GM23248 (cell line): ENCODE results near the gene ITGB6. TPM values are rescaled to one million over a fixed set of nuclear protein-coding genes. Genes with fewer than 3 reads are reported as not detected.

Experiments
- DNase-seq: peaks from one replicate; pipeline ENCODE4 v3.0.0-alpha.2; 2015
- H2AFZ ChIP-seq: fragments of 200-600 bp; sonication (generic); 2 replicates; pipeline ENCODE4 v1.6.1; 2016; ENCODE audit warnings: antibody characterized with exemption
- H3F3A ChIP-seq: fragments of 200-600 bp; sonication (generic); 2 replicates; pipeline ENCODE4 v1.6.1; 2016; ENCODE audit warnings: mild to moderate bottlenecking, antibody characterized with exemption, mixed run types; ENCODE audit not compliant: insufficient read depth
- H3K27ac ChIP-seq: fragments of 200-600 bp; sonication (generic); 2 replicates; pipeline ENCODE4 v1.5.1; 2016; ENCODE audit warnings: mild to moderate bottlenecking
- H3K27me3 ChIP-seq: fragments of 200-600 bp; sonication (generic); replicated peaks from 2 replicates; pipeline ENCODE4 v1.6.1; 2016; ENCODE audit warnings: mild to moderate bottlenecking; ENCODE audit not compliant: insufficient read depth
- H3K36me3 ChIP-seq: fragments of 200-600 bp; sonication (generic); 2 replicates; pipeline ENCODE4 v1.6.1; 2016; ENCODE audit warnings: low read depth, mild to moderate bottlenecking
- H3K4me1 ChIP-seq: fragments of 200-600 bp; sonication (generic); 2 replicates; pipeline ENCODE4 v1.6.1; 2016; ENCODE audit warnings: mild to moderate bottlenecking; ENCODE audit not compliant: insufficient read depth
- H3K4me2 ChIP-seq: fragments of 200-600 bp; sonication (generic); one replicate; pipeline ENCODE4 v1.6.1; 2016; ENCODE audit warnings: mild to moderate bottlenecking; ENCODE audit not compliant: unreplicated experiment
- H3K4me3 ChIP-seq: fragments of 200-600 bp; sonication (generic); 2 replicates; pipeline ENCODE4 v1.5.1; 2016; ENCODE audit warnings: mild to moderate bottlenecking
- H3K79me2 ChIP-seq: fragments of 200-600 bp; sonication (generic); 2 replicates; pipeline ENCODE4 v1.6.1; 2016; ENCODE audit warnings: mild to moderate bottlenecking; ENCODE audit not compliant: insufficient read depth
- H3K9ac ChIP-seq: fragments of 200-600 bp; sonication (generic); 2 replicates; pipeline ENCODE4 v1.6.1; 2016; ENCODE audit warnings: mild to moderate bottlenecking
- H3K9me2 ChIP-seq: fragments of 200-600 bp; sonication (generic); 2 replicates; pipeline ENCODE4 v1.6.1; 2016; ENCODE audit warnings: mixed run types, mild to moderate bottlenecking, moderate library complexity; ENCODE audit not compliant: insufficient read depth
- H3K9me3 ChIP-seq: fragments of 200-600 bp; sonication (generic); one replicate; pipeline ENCODE4 v1.6.1; 2017; ENCODE audit warnings: low read depth
- H4K20me1 ChIP-seq: fragments of 200-600 bp; sonication (generic); 2 replicates; pipeline ENCODE4 v1.6.0; 2016; ENCODE audit not compliant: insufficient read depth
- EZH2 ChIP-seq: fragments of 200-600 bp; sonication (generic); IDR thresholded peaks from 2 replicates; pipeline ENCODE4 v1.6.1; 2018; ENCODE audit warnings: antibody characterized with exemption, mild to moderate bottlenecking; ENCODE audit not compliant: insufficient read depth, poor library complexity, severe bottlenecking
- EZH2phosphoT487 ChIP-seq: fragments of 200-600 bp; sonication (generic); IDR thresholded peaks from 2 replicates; pipeline ENCODE4 v1.6.1; 2018; ENCODE audit warnings: antibody characterized with exemption, moderate library complexity, mild to moderate bottlenecking, low read depth; ENCODE audit not compliant: insufficient read depth
- WGBS, 2 experiments: methylation state at CpG; one replicate each; pipeline ENCODE4 v1.1.6; 2015 to 2017; ENCODE audit warnings: low lambda C conversion rate in 2 of 2, low coverage in 1 of 2; ENCODE audit errors: missing lambda C conversion rate in 2 of 2; 5-methylcytosine and 5-hydroxymethylcytosine counted together
- in situ Hi-C: fragments of 300-500 bp; cut with MboI; formaldehyde crosslinking; loops from 2 replicates; pipeline ENCODE4 v1.15.0; 2020
- polyA plus RNA-seq: library from polyadenylated mRNA; unstranded; fragments of >200 nt; fragmentation: Nextera tagmentation; extraction: Ambion mirVana; gene quantifications from 2 replicates; pipeline ENCODE4 v1.2.1, GENCODE V29; 2016
- total RNA-seq: library from RNA; depleted of rRNA; stranded (reverse); fragments of >200 nt; shearing (Covaris generic); gene quantifications from 2 replicates; pipeline ENCODE4 v1.2.3, GENCODE V29; 2014

ITGB6 gene
- total and polyA plus RNA-seq, 2 experiments from 2014 or later, result 0.05 TPM; not detected in 1

GRCh38 chr2:160063271-160063670 lies 136.8 kb downstream of the ITGB6 start:
- Histone ChIP-seq H3F3A (0 out of 2 replicates have a peak, but pooled peaks cover 9% of the 10 kb centered on the region), H3K27me3 (no peaks in the 10 kb centered on the region), H3K9me3 (no peaks in the 10 kb centered on the region), H3K36me3 (no peaks in the 10 kb centered on the region), H3K4me1 (peaks cover 7% of the 10 kb centered on the region; the same call in 1 of the 2 replicates), H4K20me1 (no peaks in the 10 kb centered on the region), H3K4me2 (peak overlapping the region; percentile 68), H3K4me3 (peak overlapping the region; percentile 77), H3K9ac (0 out of 2 replicates have a peak overlapping the region, but pooled peaks have one; percentile 74), H2AFZ (peak overlapping the region; percentile 95), H3K27ac (no peak overlapping the region), H3K79me2 (peaks cover 27% of the 10 kb centered on the region), H3K9me2 (no peaks in the 10 kb centered on the region)
- WGBS, 2 experiments, result 30 to 38% methylated on average over 5 of the region's 5 CpGs
- no peak for TF ChIP-seq EZH2
- TF ChIP-seq EZH2phosphoT487, result no peak
- in situ Hi-C loops, result no loop called here
- peak; percentile 30 for DNase-seq

- in situ Hi-C loops, result no loop called here
- H3F3A ChIP-seq, result 0 out of 2 replicates have a peak, but pooled peaks cover 9% of the 10 kb centered on the region
- H3K27me3 ChIP-seq, result no peaks in the 10 kb centered on the region
- H3K36me3 ChIP-seq, result no peaks in the 10 kb centered on the region
- no peaks in the 10 kb centered on the region for H4K20me1 ChIP-seq
- peak within 1 kb of the TSS; percentile 68 for H3K4me2 ChIP-seq
- WGBS, 2 experiments, result 0 to 1% methylated on average over 27 to 32 of the region's 52 CpGs
- peak within 1 kb of the TSS; percentile 74 for H3K9ac ChIP-seq
- TF ChIP-seq EZH2phosphoT487, result no peak
- TF ChIP-seq EZH2, result no peak
- peaks cover 35% of the 10 kb centered on the region for H3K79me2 ChIP-seq
- no peak within 1 kb of the TSS for H3K27ac ChIP-seq
- no peaks in the 10 kb centered on the region for H3K9me3 ChIP-seq
- H3K9me2 ChIP-seq, result no peaks in the 10 kb centered on the region
- H3K4me3 ChIP-seq, result peak within 1 kb of the TSS; percentile 77
- DNase-seq, result peak; percentile 64
- peaks cover 7% of the 10 kb centered on the region; the same call in 1 of the 2 replicates for H3K4me1 ChIP-seq
- peak within 1 kb of the TSS; percentile 95 for H2AFZ ChIP-seq
These were observed 137.6 kb downstream of the ITGB6 start, which contains the start of gene PLA2R1 for GRCh38 chr2:160062292-160063005. PLA2R1 (minus strand) TSS chr2:160062615; CDS start chr2:160062403, 212 bp downstream.

GRCh38 chr2:160061944-160062291 lies 138.2 kb downstream of the ITGB6 start:
- H3K9me2 ChIP-seq, result no peaks in the 10 kb centered on the region
- H3K79me2 ChIP-seq, result peaks cover 40% of the 10 kb centered on the region
- H3K27me3 ChIP-seq, result no peaks in the 10 kb centered on the region
- no peak overlapping the region for H3K27ac ChIP-seq
- H3K4me1 ChIP-seq, result peaks cover 7% of the 10 kb centered on the region; the same call in 1 of the 2 replicates
- peak overlapping the region; percentile 77 for H3K4me3 ChIP-seq
- no peaks in the 10 kb centered on the region for H3K36me3 ChIP-seq
- H3K9ac ChIP-seq, result peak overlapping the region; percentile 74
- no peaks in the 10 kb centered on the region for H4K20me1 ChIP-seq
- H3F3A ChIP-seq, result 0 out of 2 replicates have a peak, but pooled peaks cover 10% of the 10 kb centered on the region
- TF ChIP-seq EZH2phosphoT487 (no peak), EZH2 (no peak)
- in situ Hi-C loops, result no loop called here
- peak overlapping the region; percentile 68 for H3K4me2 ChIP-seq
- peak overlapping the region; percentile 95 for H2AFZ ChIP-seq
- 1 to 10% methylated on average over 10 to 27 of the region's 27 CpGs for WGBS, 2 experiments
- peak; percentile 48 for DNase-seq
- H3K9me3 ChIP-seq, result no peaks in the 10 kb centered on the region

- Histone ChIP-seq H3K27me3 (no peaks in the 10 kb centered on the region), H3K4me2 (peak overlapping the region; percentile 68), H3K9me2 (no peaks in the 10 kb centered on the region), H3K4me3 (peak overlapping the region; percentile 77), H2AFZ (peak overlapping the region; percentile 95), H3K79me2 (peaks cover 44% of the 10 kb centered on the region), H3F3A (0 out of 2 replicates have a peak, but pooled peaks cover 14% of the 10 kb centered on the region), H4K20me1 (no peaks in the 10 kb centered on the region), H3K27ac (no peak overlapping the region), H3K9ac (peak overlapping the region; percentile 74), H3K4me1 (peaks cover 7% of the 10 kb centered on the region; the same call in 1 of the 2 replicates), H3K9me3 (no peaks in the 10 kb centered on the region), H3K36me3 (no peaks in the 10 kb centered on the region)
- in situ Hi-C loops, result no loop called here
- DNase-seq, result no peak
- no peak for TF ChIP-seq EZH2
- no peak for TF ChIP-seq EZH2phosphoT487
- WGBS, 2 experiments, result 65% methylated on average over 18 of the region's 18 CpGs
These were observed 138.5 kb downstream of the ITGB6 start for GRCh38 chr2:160061533-160061932.
